ENCODE results near the gene CCSER1.
"Not testable (repeated sequence)": the region's sequence is repeated elsewhere in the genome, so short reads cannot be mapped to it uniquely, and the experiment has no call there.

Gene CCSER1

GRCh38 chr4:90375081-90375480 is 247.9 kb downstream of the CCSER1 start:
- Histone ChIP-seq H3K27me3 (no peaks in the 10 kb centered on the region), H3K36me3 (no peaks in the 10 kb centered on the region), H3K4me3 (ENCODE audit: low read depth, low read length) (no peak overlapping the region), H3K4me1 (no peaks in the 10 kb centered on the region), H3K9me3 (no peaks in the 10 kb centered on the region)
- DNase-seq: no peak
- no peak for TF ChIP-seq CTCF (IDR thresholded peaks at IDR 0.05; ENCODE audit: low read depth, low read length)

GRCh38 chr4:90393215-90393614 is 266.0 kb downstream of the CCSER1 start:
- Histone ChIP-seq H3K4me1 (no peaks in the 10 kb centered on the region), H3K4me3 (ENCODE audit: low read depth, low read length) (no peak overlapping the region), H3K27me3 (no peaks in the 10 kb centered on the region), H3K36me3 (no peaks in the 10 kb centered on the region), H3K9me3 (no peaks in the 10 kb centered on the region)
- no peak for DNase-seq
- no peak for TF ChIP-seq CTCF (IDR thresholded peaks at IDR 0.05; ENCODE audit: low read depth, low read length)

GRCh38 chr4:90403781-90404180 is 276.6 kb downstream of the CCSER1 start:
- no peak for TF ChIP-seq CTCF (IDR thresholded peaks at IDR 0.05; ENCODE audit: low read depth, low read length)
- no peak for DNase-seq
- Histone ChIP-seq H3K4me3 (ENCODE audit: low read depth, low read length) (no peak overlapping the region), H3K36me3 (no peaks in the 10 kb centered on the region), H3K27me3 (no peaks in the 10 kb centered on the region), H3K9me3 (no peaks in the 10 kb centered on the region), H3K4me1 (no peaks in the 10 kb centered on the region)

GRCh38 chr4:90407897-90408296 is 280.7 kb downstream of the CCSER1 start:
- not testable (repeated sequence) for H3K4me3 ChIP-seq (ENCODE audit: low read depth, low read length)

GRCh38 chr4:90412786-90413185 is 285.6 kb downstream of the CCSER1 start:
- H3K36me3 ChIP-seq; H3K27me3 ChIP-seq; H3K4me3 ChIP-seq (ENCODE audit: low read depth, low read length); H3K4me1 ChIP-seq; H3K9me3 ChIP-seq; DNase-seq: not testable (repeated sequence)

More at GRCh38 chr4:90407897-90408296, 280.7 kb downstream of the CCSER1 start:
- not testable (repeated sequence) for DNase-seq, H3K27me3 ChIP-seq, H3K9me3 ChIP-seq, H3K36me3 ChIP-seq, H3K4me1 ChIP-seq

GRCh38 chr4:90415116-90415515 is 287.9 kb downstream of the CCSER1 start:
- Histone ChIP-seq H3K4me1 (no peaks in the 10 kb centered on the region), H3K9me3 (no peaks in the 10 kb centered on the region), H3K4me3 (ENCODE audit: low read depth, low read length) (no peak overlapping the region), H3K27me3 (no peaks in the 10 kb centered on the region), H3K36me3 (no peaks in the 10 kb centered on the region)
- no peak for DNase-seq
- TF ChIP-seq CTCF (IDR thresholded peaks at IDR 0.05; ENCODE audit: low read depth, low read length): no peak

GRCh38 chr4:90419124-90419711 is 292.0 kb downstream of the CCSER1 start:
- DNase-seq: no peak
- peak; percentile 42; the same call in 1 of the 2 replicates for TF ChIP-seq CTCF (IDR thresholded peaks at IDR 0.05; ENCODE audit: low read depth, low read length)
- no peaks in the 10 kb centered on the region for H3K4me1 ChIP-seq
- H3K27me3 ChIP-seq: no peaks in the 10 kb centered on the region
- no peaks in the 10 kb centered on the region for H3K9me3 ChIP-seq
- H3K36me3 ChIP-seq: no peaks in the 10 kb centered on the region
- H3K4me3 ChIP-seq (ENCODE audit: low read depth, low read length): no peak overlapping the region

Measured in BE2C (cell line).